Suppressor macrophage treated with lipopolysaccharide for 1 hour (primary cell): ENCODE measurements around the gene ARF6.

Source experiments
- DNase-seq, 3 donors: peaks; one replicate each; pipeline ENCODE4 v3.0.0-alpha.2; 2020 to 2022

The ARF6 gene

GRCh38 chr14:49942090-49942489 lies 49.2 kb downstream of the ARF6 start:
- DNase-seq, result no peak

- no peak for DNase-seq
Observed at GRCh38 chr14:49944501-49944900, 51.6 kb downstream of the ARF6 start.

- DNase-seq, result no peak
Observed at GRCh38 chr14:49945448-49946319, 52.8 kb downstream of the ARF6 start.
